Activated T-cell treated with anti-CD3 and anti-CD28 coated beads, Interleukin-2, amount 50 U/mL, for 48 hours (primary cell): Measurements from ENCODE around the gene ZNF365.
A peak's percentile ranks its signal among the peaks of the same experiment; 100 is the strongest.
"Not testable (repeated sequence)": the region's sequence is repeated elsewhere in the genome, so short reads cannot be mapped to it uniquely, and the experiment has no call there.

Experiments
- DNase-seq, 2 experiments: peaks; one replicate each; pipeline ENCODE4 v3.0.0-alpha.2; 2020

The ZNF365 gene, protein sequence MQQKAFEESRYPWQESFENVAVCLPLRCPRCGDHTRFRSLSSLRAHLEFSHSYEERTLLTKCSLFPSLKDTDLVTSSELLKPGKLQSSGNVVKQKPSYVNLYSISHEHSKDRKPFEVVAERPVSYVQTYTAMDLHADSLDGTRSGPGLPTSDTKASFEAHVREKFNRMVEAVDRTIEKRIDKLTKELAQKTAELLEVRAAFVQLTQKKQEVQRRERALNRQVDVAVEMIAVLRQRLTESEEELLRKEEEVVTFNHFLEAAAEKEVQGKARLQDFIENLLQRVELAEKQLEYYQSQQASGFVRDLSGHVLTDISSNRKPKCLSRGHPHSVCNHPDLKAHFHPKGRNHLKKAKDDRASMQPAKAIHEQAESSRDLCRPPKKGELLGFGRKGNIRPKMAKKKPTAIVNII

DNA sequence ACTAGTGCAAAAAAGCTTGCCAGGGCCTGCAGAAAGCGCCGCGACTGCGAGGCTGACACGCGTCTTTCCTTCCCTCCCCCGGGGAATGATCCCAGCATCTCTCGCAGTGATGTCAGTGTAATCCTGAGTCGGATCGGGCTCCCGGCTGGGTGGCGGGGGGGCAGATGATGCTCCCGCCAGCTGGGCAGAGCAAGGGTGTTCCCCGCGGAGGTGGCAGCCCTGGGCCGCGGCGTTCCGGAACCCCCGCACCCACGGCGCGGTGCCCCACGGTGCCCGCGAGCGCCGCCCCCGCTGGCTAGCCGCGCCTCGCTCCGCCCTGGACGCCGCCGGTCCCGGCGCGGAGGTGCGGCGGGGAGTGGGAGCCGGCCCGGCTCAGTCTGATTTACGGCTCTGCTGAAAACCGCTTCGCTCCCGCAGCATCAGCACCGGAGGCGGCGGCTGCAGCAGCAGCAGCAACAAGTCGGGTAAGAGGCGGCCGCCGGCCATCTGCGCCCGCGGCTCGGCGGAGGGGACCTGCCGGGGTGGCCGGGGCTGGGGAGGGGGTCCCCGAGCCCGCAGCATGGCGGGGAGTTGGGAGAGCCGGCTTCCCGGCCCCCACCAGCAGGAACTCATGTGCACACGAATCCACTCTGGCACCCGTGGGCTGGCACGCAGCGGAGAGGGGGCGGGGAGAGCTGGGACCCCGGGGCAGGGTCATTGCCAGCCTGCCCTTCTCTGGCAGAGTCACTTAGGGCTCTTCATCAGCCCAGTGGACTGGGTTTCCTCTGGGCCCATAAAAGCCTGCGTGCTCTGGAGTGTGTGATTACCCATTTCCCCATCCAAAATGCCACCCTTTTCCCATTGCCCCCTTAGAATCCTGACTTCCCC is at the start of gene ZNF365:
Gene ZNF365, plus strand, starts transcription at position 375 of the 867 bp plus-strand sequence. CDS start 1,825 bp downstream, outside the sequence.
- peak; percentile 47 to 64 for DNase-seq

DNA sequence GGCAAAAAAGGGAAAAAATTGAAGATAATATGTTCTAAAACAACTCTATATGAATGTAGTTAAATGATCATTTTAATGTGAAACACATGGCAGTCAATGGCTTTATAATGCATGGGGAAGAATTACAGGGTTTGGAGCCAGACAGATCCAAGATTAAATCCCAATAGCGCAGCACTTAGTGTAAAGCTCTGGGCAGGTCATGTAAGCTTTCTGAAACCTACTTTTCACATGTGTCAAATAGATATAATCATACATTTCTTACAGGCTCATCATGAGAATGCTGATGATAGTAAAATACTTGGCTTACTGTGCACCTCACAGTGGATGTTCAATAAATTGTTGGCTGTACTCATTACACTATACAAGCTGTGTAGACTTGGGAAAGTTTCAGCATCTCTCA is 48.0 kb upstream of the ZNF365 start:
- no peak for DNase-seq

DNA sequence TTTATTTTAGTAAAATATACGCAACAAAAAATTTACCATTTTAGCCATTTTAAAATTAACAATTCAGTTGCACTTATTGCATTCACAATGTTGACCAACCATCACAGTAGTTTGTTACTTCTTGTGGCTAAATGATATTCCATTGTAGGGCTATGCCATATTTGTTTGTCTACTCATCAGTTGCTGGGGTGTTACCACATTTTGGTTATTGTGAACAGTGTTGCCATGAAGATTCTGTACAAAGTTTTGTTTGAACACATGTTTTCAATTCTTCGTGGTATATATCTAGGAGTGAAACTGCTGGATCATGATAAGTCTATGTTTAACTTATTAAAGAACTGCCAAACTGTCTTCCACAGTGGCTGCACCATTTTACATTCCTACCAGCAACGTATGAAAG is 46.3 kb upstream of the ZNF365 start:
- DNase-seq: no peak

DNA sequence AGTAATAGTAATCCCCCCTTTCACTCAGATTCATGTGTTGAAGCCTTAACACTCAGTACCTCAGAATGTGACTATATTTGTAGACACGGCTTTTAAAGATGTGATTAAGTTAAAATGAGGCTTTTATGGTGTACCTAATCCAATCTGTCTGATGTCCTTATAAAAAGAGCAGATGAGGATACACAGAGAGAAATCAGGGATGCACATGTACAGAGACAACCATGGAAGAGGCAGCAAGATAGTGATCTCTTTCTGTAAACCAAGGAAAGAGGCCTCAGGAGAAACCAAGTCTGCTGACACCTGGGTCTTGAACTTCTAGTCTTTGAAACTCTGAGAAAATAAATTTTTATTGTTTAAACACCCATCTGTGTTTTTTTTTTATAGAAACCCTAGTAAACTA is 44.0 kb upstream of the ZNF365 start:
- DNase-seq: no peak

DNA sequence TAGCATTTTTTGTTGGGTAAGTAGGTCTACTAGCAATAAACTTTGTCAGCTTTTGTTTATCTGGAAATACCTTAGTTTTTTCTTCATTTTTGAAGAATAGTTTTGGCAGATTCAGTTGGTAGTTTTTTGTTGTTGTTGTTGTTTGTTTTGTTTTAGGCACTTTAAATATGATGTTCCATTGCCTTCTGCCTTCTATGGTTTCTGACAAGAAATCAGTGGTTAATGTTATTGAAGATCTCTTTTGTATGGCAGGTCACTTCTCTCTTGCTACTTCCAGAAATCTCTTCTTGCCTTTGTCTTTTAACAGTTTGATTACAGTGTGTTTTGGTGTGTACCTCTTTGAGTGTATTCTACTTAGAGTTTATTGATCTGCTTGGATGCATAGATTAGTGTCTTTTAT is 41.8 kb upstream of the ZNF365 start:
- DNase-seq: no peak

DNA sequence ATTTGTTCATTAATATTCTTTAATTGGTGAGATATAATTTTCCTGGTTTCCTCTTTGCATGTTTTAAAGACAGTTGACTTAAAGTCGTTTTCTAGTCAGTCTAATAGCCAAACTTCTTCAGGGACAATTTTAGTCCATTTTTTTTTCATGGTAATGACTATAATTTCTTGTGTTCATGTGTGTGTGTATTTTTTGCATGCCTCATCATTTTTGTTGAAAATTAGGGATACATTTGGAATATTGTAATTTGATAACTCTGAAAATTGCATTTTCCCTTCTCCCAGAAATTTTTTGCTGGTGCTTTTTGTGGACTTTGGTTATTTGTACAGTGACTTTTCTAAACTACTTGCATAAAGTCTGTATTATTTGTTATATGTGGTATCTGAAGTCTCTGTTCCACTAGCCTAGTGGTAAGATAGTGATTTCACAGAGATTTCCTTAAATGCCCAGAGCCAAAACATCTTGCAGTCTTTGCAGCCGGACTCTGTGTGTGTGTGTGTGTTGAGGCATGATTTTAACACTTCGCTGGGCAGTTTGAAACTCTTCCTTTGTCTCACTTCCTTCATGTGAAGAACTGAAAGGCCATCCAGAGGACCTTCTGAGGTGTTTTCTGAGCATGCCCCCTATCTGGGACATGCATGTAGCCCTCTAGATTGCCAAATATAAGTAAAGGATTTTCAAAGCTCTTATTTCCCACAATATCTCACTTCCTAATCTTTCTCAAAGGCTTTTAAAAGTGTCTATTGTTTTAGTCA is 40.9 kb upstream of the ZNF365 start:
- no peak for DNase-seq

DNA sequence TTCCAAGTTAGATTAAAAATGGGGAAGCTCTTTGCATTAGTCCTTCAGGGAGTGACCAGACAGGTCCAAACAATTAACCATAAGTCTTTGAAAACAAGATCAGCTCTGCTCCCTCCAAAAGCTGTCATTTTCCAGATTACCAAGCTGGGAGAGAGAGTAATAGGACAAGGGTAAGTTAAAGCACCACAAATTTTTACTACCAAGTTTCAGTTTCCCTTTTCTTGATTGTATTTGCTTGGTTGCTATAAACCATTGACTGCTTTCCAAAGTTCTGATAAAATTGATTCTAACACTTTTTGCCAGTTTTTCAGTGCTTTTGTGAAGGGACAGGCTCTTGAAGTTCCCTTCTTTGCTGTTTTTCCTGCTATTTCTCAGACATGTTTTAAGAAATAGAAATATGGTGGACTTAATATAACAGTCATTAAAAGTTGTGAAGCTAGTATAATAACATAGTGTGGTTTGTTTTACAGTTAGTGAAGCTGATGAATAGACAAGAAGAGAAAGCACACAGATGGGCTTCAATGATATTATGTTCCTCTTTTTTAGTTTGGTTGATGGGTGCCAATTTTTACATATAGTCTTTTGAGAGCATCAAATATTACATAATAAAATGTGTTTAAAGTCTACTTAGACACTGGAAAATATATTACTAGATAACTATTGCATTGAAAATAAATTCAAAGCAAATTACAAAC is 40.0 kb upstream of the ZNF365 start:
- no peak for DNase-seq

DNA sequence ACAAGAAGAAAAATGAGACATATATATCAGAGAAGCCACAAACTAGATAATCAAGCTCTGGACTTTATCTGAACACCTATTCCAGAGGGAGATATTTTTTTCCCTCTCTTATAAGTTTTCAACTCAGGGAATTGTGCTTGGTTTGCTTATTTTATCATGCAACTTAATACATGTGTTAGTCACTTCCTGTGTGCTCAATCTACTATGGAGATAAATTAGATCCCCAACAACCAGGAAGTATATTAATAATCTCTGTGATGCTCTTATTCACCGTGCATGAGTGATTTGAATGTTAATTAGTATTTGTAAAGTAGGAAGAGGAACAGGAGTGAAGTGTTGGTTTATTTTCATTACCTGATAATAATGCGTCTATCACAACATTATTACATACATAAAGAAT is 38.8 kb upstream of the ZNF365 start:
- no peak for DNase-seq

DNA sequence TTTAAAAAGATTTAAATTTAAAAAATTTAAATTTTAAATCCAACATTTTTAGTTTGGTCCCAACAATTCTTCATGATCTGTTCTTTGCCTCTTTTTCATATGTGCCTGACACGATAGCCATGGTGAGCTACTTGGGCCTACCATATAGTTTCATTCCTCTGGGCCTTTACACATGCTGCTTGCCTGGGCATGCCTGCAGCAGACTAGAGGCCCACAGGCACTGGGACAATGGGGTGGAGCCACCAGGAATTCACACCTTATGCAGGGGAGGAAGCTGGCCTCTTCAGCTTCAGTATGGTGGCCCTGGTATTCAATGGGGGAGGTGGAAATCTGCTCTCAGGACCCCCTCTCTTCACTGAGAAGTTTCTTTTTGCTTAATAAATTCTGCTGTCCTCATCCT is 37.8 kb upstream of the ZNF365 start:
- DNase-seq: no peak

DNA sequence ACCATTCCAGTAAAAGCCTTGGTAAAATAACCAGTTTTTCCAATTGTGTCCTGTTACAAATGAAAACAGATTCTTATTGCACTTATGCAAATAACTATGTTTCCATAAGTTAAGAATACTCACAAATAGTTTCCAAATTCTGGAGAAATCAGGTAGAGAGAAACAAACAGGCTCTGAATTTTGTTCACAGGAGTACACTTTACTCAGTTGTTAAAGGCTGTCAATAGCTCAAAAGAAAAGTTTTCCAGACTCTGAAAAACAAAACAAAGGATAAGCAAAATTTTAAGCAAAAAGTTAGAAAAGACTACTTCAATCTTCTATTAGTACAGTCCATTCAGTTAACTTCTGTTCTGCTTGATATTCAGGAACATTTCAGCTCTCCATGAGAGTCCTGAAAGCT is 32.8 kb upstream of the ZNF365 start:
- no peak for DNase-seq

DNA sequence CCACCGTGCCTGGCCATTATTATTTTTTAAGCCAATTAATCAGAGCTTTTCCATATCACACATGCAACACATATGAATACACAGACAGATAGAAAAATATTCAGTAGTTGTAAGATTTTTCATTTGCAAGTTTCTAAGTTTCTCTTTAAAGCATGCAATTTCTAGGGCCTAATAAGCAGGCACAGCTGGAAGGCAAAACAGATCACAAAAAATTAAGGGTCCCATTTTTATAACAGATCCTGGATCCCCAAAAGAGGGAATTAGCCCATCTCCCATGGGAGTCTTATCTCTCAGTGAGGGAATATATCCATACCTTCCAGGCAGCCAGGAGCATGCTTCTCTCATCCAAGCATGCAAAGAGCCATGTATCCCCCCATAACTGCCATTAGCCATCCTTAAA is 31.2 kb upstream of the ZNF365 start:
- no peak for DNase-seq

DNA sequence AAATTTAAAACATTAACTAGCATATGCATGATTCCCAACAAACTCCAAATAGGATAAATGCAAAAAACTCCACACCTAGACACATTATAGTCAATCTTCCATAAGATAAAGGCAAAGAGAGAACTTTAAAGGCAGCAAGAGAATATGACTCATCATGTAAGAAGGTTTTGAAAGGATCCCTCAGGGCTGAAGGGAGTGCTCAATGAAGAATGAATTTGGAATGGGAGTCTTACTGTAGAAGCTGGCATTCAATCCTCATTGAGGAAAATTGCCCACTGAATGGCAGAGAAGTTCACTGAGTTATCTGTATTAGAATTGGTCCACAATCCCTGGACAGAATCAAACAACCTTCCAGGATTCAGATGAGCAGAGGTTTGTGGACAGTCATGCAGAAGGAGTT is 26.1 kb upstream of the ZNF365 start:
- DNase-seq: no peak

DNA sequence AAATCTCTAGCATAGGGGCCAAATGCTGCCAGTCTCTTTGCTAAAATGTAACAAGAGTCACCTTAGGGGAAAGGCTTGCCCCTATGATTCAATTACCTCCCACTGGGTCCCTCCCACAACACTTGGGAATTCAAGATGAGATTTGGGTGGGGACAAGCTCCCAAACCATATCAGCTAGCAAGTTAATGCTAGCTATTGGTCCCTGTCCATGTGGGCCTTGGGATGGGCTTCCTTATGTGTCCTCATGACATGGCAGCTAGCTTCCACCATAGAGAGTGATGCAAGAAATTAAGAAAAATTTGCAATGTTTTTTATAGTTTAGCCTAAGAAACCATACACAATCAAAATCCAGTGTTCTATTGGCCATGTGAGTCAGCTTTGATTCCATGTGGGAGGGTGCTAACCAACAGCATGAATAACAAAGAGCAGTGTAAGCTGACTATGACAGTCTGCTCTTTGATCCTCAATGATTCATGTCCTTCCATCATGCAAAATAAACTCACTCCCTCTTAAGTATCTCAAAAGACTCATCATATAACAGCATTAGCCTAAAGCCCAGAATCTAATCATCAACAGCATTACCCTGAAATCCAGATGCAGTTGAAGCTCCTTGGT is 21.7 kb upstream of the ZNF365 start:
- DNase-seq: peak; percentile 35 to 49

DNA sequence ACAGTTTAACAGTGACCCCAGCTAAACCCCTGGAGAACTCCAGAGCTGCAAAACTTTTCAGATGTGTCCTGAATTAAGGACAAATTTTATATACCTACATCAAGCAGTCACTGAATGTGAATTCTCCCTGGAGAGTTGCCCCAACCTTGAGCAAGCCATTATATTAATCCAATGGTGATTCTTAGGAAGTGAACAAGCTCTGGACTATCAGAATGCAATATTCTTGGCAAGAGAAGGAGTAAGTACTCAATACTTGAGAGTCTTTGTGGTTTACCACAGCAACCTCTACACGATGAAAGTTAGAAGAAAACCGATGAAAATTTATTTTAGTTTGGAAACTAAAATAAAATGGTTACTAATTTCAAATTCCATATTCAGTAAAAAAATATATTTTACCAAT is 19.3 kb upstream of the ZNF365 start:
- DNase-seq: no peak

DNA sequence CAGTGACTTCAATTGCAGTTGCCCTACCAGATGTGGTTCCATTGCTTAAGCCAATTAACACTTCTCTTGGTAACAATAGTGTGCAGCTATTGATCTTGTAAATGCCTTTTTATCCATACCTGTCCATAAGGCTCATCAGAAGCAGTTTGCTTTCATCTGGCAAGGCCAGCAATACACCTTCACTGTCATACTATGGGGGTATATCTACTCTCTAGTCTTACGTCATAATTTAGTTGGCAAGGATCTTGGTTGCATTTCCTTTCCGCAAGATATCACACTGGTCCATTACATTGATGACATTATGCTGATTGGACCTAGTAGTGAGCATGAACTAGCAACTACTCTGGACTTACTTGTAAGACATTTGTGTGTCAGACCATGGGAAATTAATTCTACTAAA is 17.7 kb upstream of the ZNF365 start:
- no peak for DNase-seq

DNA sequence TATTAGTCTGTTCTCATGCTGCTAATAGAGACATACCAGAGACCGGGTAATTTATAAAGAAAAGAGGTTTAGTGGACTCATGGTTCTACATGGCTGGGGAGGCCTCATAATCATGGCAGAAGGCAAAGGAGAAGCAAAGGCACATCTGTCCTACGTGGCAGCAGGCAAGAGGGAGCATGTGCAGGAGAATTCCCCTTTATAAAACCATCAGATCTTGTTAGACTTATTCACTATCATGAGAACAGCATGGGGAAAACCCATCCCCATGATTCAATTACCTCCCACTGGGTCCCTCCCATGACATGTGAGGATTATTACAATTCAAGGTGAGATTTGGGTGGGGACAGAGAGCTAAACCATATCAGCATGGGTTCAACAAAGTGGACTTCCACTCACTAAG is 16.0 kb upstream of the ZNF365 start:
- DNase-seq: not testable (repeated sequence)

DNA sequence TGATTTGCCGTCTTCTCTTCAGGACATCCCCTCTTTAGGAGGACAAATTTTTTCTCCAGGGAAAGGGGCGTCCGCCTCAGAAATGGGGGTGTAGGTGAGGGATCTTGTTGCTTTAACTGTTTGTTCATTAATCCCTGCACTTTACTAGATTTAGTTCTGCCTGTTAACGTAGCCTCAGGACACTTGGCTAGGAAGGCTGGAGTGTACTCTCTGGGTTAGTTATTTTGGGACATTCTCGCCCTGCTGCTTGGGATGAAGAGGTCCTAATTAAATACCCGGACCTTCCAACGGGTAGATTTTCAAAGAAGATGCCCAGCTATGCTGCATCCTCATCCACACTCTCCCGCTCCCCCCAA is 552 bp upstream of the ZNF365 start:
- DNase-seq: no peak

DNA sequence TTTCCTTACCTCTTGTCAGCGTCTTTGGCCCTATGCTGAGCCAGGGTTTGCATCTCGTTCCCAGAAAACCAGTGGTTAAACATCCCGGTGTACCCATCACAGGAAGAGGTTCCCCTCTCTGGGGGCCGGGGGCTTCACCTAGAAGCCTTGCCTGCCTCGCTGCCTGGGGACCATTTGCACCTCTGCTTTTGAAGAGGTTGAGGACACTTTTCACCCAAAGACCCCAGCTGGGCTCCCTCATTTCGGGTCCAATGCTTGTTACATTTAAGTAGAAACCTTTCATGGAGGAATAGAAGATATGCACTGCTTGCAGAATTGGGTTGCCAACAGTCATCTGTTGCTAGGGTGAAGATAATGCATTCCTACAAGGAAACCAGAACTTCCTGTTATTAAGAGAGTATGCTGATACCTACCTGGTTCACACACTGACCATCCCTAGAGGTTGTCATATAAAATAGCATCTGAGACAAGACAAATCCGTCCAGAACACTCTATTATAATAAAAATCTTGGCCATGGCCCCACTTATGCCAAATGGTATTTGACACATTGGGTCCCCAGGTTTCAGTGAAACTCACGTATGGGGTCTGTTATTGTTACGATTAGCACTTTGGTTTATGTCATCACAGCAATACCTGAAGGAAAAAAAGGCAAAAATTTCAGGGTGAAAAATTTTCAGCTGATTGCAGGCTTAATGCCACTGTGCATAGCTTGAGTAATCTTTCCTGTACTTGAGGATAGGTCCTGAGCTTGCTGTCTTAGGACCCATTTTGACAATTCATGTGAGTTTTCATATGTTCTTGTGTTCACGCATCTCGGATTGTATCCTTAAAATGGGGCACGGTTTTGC is 917 bp downstream of the ZNF365 start:
- DNase-seq: no peak

DNA sequence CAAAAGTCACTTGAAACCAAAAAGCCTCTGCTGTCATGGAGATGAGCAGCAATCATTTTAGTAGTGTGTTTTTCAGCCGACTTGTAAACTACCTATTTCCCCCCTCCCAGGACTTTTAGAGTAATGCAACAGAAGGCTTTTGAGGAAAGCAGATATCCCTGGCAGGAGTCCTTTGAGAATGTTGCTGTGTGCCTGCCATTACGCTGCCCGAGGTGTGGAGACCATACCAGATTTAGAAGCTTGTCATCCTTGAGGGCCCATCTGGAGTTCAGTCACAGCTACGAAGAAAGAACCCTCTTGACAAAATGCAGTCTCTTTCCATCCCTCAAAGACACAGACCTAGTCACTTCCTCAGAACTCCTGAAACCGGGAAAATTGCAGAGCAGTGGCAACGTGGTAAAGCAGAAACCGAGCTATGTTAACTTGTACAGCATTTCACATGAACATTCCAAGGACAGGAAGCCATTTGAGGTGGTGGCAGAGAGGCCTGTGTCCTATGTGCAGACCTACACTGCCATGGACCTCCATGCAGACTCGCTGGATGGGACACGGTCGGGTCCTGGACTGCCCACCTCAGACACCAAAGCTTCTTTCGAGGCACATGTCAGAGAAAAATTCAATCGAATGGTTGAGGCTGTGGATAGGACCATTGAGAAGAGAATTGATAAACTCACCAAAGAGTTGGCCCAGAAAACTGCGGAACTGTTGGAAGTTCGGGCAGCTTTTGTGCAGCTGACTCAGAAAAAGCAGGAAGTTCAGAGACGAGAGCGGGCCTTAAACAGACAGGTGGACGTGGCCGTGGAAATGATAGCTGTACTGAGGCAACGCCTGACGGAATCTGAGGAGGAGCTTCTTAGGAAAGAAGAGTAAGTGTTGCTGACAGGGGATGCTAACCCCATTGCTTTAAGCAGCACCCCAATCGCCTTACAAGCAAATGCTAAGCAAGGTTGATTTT is 2.2 kb downstream of the ZNF365 start:
- no peak for DNase-seq

DNA sequence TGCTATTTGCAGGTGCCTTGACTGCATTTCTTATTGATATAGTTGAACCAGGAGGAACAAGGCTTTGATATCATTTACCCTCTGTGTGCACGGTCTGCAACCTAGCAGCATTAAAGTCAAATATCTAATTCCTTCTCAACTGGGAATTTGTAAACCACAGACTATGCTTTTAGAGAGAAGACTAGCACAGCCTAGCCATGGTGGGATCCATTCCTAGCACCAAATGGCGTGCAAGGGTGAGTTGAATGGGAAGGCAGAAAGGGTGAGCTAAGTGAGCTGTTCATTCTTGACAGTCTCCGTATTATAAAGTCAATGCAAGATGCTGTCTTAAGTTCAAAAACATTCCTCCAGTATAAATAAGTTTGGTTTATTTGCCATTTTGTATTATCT is 2.9 kb downstream of the ZNF365 start:
- no peak for DNase-seq
